Prostate gland (tissue), 2 donors: ENCODE data around the gene SLC2A8.

ENCODE experiments used
- POLR2AphosphoS5 ChIP-seq: sonication (generic); formaldehyde crosslinking; IDR thresholded peaks from one replicate; pipeline ENCODE4 v1.6.1; 2017; ENCODE audit warnings: antibody characterized with exemption
- TF ChIP-seq, protein P1 (sequence below), 4 experiments: fragments of 200-600 bp in 2 of 4; fragments of 450-650 bp in 2 of 4; sonication (generic) in 2 of 4; IDR thresholded peaks; 1 replicate in 3 of 4; 2 replicates in 1 of 4; pipeline ENCODE4 v1.5.1; 2016 to 2019; ENCODE audit warnings: antibody characterized with exemption in 4 of 4, mild to moderate bottlenecking in 2 of 4, moderate library complexity in 2 of 4

DNA sequence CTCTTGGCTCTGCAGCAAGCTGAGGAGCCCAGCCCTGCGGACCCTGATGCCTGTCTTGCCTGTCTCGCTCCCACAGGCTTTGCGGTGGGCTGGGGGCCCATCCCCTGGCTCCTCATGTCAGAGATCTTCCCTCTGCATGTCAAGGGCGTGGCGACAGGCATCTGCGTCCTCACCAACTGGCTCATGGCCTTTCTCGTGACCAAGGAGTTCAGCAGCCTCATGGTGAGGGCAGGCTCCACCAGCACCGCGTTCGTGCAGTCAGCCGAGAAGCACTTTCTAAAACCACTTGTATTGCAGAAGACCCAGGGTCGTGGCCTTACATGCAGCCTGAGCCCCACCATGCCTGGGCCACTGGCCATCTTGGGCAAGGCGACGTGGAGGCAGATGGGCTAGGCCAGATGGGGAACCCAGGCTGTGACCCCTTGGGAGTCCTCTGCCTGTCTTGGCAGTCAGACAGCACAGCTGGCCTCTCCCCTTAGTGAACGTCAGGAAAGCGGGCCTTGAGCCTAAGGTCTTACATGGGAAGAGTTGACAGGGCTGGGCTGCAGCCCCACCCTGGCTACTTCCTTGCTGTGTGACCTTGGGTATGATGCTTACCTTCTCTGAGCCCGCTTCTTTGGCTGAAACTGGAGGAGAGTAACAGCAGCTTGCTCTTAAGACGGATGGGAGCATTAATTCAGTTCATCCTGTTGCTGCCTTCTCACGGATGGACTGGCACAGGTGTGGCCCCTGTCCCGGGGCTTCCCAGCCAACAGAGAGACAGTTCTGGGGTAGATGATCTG, 8.6 kb downstream of the SLC2A8 start:
- TF ChIP-seq, protein P1, sequence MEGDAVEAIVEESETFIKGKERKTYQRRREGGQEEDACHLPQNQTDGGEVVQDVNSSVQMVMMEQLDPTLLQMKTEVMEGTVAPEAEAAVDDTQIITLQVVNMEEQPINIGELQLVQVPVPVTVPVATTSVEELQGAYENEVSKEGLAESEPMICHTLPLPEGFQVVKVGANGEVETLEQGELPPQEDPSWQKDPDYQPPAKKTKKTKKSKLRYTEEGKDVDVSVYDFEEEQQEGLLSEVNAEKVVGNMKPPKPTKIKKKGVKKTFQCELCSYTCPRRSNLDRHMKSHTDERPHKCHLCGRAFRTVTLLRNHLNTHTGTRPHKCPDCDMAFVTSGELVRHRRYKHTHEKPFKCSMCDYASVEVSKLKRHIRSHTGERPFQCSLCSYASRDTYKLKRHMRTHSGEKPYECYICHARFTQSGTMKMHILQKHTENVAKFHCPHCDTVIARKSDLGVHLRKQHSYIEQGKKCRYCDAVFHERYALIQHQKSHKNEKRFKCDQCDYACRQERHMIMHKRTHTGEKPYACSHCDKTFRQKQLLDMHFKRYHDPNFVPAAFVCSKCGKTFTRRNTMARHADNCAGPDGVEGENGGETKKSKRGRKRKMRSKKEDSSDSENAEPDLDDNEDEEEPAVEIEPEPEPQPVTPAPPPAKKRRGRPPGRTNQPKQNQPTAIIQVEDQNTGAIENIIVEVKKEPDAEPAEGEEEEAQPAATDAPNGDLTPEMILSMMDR (IDR thresholded peaks at IDR 0.05): no peak
- no peak for TF ChIP-seq POLR2AphosphoS5
